ENCODE measurements around the gene TSPAN18.

DNA sequence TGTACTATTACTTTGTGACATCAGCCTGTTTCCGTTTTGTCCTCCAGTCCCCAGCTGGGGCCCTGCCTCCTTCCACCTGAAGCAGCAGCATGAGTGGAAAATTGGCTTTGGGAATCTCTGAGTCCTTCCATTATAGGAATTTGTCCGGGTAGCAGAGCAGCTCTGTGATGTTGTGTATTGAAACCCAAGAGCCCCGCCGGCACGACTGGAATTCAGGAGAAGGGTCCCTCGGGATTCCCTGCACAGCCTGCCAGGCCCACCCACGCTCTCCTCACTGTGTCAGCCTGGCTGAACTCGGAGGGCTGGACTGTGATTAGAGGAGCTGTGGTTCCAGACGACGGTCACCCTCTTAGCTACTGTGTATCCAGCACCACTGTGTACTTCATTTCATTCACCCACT is 18.8 kb upstream of the TSPAN18 start:
- TF ChIP-seq CTCF (IDR thresholded peaks at IDR 0.05): no peak
- TF ChIP-seq POLR2AphosphoS5 (IDR thresholded peaks at IDR 0.05): no peak
- no peak for TF ChIP-seq POLR2A (IDR thresholded peaks at IDR 0.05; ENCODE audit: low read depth)
